ENCODE results near the gene USP49. TPM values are rescaled to one million over a fixed set of nuclear protein-coding genes. Genes with fewer than 3 reads are reported as not detected.
A peak's percentile ranks its signal among the peaks of the same experiment; 100 is the strongest.

Gene USP49
- total and polyA plus RNA-seq, 11 donors = 0.87 to 3.4 (median 1.7) TPM

DNA sequence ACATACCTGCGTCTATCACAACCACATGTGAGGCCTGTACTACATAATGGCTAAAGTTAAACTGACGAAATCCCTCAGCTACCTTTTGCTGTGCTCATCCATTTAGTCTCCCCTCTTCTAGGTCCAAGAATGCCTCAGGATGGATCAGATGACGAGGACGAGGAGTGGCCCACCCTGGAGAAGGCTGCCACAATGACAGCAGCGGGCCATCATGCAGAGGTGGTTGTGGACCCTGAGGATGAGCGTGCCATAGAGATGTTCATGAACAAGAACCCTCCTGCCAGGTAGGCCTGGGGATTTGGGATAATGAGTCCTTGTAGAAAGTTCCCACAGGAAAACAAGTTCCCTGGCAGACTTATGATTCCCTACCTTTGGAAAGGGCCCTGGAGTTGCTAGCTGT, 32.1 kb upstream of the USP49 start:
- DNase-seq = no peak
- H3K27me3 ChIP-seq = no peaks in the 10 kb centered on the region

DNA sequence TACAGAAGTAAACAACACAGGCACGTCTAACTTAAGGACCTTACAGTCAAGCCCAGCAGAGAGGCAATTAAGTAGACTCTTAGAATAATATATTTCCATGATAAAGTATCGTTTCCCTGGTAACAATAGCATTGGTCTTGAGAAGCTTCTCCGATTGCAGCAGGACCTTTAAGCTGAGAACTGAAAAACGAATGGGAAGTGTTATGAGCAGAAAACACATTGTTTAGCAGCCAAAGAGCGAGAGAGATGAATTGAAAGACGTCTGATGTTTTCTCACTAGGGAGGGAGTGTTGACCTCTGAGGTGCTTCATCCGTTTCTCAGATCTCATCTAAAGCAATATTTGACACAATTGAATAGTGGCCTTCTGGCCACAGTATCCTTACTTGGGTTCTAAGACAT, 27.0 kb upstream of the USP49 start:
- Histone ChIP-seq H3K27me3 (no peaks in the 10 kb centered on the region), H3K27ac (peak overlapping the region in 5 of 12 donors; percentile 97 to 99 (median 99)), H3K9me3 (no peaks in the 10 kb centered on the region), H3K4me3 (peak overlapping the region; percentile 64 to 93 (median 83)), H3K4me1 (peaks cover 3 to 44% (median 23%) of the 10 kb centered on the region in 12 donors), H3K36me3 (peaks cover 0 to 26% (median 5%) of the 10 kb centered on the region in 9 donors)
- DNase-seq (no peak), ATAC-seq (no peak)
- WGBS, 4 donors = 8 to 10% (median 9%) methylated on average over 7 of the region's 7 CpGs
- intact Hi-C loops (cut with DNase I) = loop anchor here in 7 of 10 donors (5.0 to 10.0 kb wide), 5 partner anchors 120 to 295 kb away; partner anchors contain the start of genes MRPS10 (in 3 of the 7) and TOMM6 (in 3 of the 7)
- TF ChIP-seq, protein P1, sequence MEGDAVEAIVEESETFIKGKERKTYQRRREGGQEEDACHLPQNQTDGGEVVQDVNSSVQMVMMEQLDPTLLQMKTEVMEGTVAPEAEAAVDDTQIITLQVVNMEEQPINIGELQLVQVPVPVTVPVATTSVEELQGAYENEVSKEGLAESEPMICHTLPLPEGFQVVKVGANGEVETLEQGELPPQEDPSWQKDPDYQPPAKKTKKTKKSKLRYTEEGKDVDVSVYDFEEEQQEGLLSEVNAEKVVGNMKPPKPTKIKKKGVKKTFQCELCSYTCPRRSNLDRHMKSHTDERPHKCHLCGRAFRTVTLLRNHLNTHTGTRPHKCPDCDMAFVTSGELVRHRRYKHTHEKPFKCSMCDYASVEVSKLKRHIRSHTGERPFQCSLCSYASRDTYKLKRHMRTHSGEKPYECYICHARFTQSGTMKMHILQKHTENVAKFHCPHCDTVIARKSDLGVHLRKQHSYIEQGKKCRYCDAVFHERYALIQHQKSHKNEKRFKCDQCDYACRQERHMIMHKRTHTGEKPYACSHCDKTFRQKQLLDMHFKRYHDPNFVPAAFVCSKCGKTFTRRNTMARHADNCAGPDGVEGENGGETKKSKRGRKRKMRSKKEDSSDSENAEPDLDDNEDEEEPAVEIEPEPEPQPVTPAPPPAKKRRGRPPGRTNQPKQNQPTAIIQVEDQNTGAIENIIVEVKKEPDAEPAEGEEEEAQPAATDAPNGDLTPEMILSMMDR (IDR thresholded peaks at IDR 0.05) = no peak
- no peak for TF ChIP-seq POLR2A (IDR thresholded peaks at IDR 0.05)

More for the DNA sequence above, 32.1 kb upstream of the USP49 start:
- intact Hi-C loops (cut with DNase I) = loop anchor here in 2 of 10 donors (10.0 kb wide), 1 partner anchor 288 kb away; the partner anchor contains the start of gene MRPS10 (in 2 of the 2)
- Histone ChIP-seq H3K4me3 (no peak overlapping the region), H3K4me1 (peaks cover 0 to 15% (median 6%) of the 10 kb centered on the region in 12 donors), H3K36me3 (peaks cover 0 to 71% (median 55%) of the 10 kb centered on the region in 9 donors), H3K9me3 (no peaks in the 10 kb centered on the region), H3K27ac (no peak overlapping the region)
- no peak for ATAC-seq
- 91 to 96% (median 93%) methylated on average over 6 of the region's 6 CpGs for WGBS, 4 donors
- no peak for TF ChIP-seq POLR2A (IDR thresholded peaks at IDR 0.05)
- TF ChIP-seq, protein P1 (IDR thresholded peaks at IDR 0.05) = no peak

DNA sequence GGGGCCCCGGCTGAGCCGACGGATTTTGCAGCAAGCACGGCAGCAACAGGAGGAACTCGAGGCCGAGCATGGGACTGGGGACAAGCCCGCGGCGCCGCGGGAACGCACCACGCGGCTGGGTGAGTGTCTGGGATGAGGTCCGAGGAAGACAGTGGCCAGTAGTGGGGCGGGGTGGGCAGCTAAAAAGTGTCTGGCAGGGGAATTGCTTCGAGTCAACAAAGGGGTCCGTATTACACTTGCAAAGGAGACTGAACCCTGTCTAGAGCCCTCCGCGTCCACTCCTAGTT, 26.5 kb upstream of the USP49 start:
- peaks cover 0 to 27% (median 7%) of the 10 kb centered on the region in 9 donors for H3K36me3 ChIP-seq
- peak overlapping the region; percentile 64 to 93 (median 83) for H3K4me3 ChIP-seq
- peak in 3 of 4 donors; percentile 18 to 26 (median 25) for ATAC-seq
- no peaks in the 10 kb centered on the region for H3K27me3 ChIP-seq
- peaks cover 3 to 48% (median 23%) of the 10 kb centered on the region in 12 donors for H3K4me1 ChIP-seq
- 0 to 1% (median 0%) methylated on average over 17 to 20 of the region's 20 CpGs for WGBS, 4 donors
- TF ChIP-seq, protein P1 (IDR thresholded peaks at IDR 0.05) = no peak
- no peak for TF ChIP-seq POLR2A (IDR thresholded peaks at IDR 0.05)
- no peak for DNase-seq
- no peaks in the 10 kb centered on the region for H3K9me3 ChIP-seq
- H3K27ac ChIP-seq = peak overlapping the region; percentile 95 to 99 (median 98)
- intact Hi-C loops (cut with DNase I) = loop anchor here in 9 of 10 donors (1.0 to 10.0 kb wide), 12 partner anchors 27 to 296 kb away; partner anchors contain the start of genes TOMM6 (in 8 of the 9), MRPS10 (in 3 of the 9) and USP49 (in 1 of the 9)

DNA sequence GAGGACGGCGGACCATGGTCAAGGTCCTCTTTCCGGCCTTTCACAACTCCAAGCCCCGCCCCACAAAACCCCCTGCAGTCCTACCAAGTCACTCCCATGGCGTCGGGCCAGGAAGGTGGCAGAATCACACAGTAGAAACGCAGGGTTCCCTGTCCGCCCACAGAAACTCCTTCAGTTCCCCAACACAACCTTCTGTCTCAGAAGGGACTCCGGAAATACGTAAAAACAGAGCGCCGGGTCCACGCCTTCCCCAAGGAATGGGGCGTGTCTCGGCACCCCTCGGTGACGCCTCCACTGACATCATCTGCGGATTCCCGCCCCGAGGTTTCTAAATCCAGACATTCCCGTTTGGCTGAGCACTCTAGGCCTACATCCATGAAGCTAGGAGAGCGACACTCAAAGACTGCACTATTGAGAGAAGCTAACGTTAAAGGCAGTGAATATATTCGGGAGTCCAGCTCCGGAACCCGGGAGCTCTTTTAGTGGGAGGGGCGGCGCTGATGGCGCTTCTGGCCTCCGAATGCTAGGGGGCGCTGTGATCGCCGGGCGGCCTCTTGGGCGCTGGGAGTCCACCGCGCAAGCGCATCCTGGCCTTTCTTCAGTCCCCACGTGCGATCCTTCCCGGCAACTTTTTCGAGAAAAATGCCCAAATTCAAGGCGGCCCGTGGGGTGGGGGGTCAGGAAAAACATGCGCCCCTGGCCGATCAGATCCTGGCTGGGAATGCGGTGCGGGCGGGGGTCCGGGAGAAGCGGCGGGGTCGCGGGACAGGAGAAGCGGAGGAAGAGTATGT, 25.9 kb upstream of the USP49 start, which contains the start of the genes BYSL and MED20:
BYSL (plus strand) TSS at position 579 of the 791 bp plus-strand sequence; CDS start at position 643, 64 bp downstream.
MED20 (minus strand) TSS at position 219 of the 791 bp plus-strand sequence; CDS start at position 98, 121 bp downstream.
- TF ChIP-seq, protein P1 (IDR thresholded peaks at IDR 0.05) = peak; percentile 89 to 100 (median 99)
- peak in 1 of 2 donors; percentile 62 for TF ChIP-seq POLR2A (IDR thresholded peaks at IDR 0.05)
- peaks cover 3 to 48% (median 23%) of the 10 kb centered on the region in 12 donors for H3K4me1 ChIP-seq
- H3K27me3 ChIP-seq = no peaks in the 10 kb centered on the region
- H3K4me3 ChIP-seq = peak within 1 kb of the TSS; percentile 64 to 93 (median 83)
- ATAC-seq (peak; percentile 98 to 99 (median 98)), DNase-seq (peak; percentile 93 to 95 (median 95))
- intact Hi-C loops (cut with DNase I) = loop anchor here in 9 of 10 donors (1.0 to 10.0 kb wide), 12 partner anchors 26 to 296 kb away; partner anchors contain the start of genes TOMM6 (in 8 of the 9), MRPS10 (in 3 of the 9) and USP49 (in 1 of the 9)
- peaks cover 0 to 29% (median 12%) of the 10 kb centered on the region in 9 donors for H3K36me3 ChIP-seq
- no peaks in the 10 kb centered on the region for H3K9me3 ChIP-seq
- WGBS, 4 donors = 0% methylated on average over 46 to 55 of the region's 55 CpGs
- peak within 1 kb of the TSS; percentile 95 to 99 (median 98) for H3K27ac ChIP-seq

Data from heart left ventricle (tissue), 16 donors.